Stimulated activated CD8-positive, alpha-beta memory T cell treated with anti-CD3 and anti-CD28 coated beads, Interleukin-7, amount 100 ng/mL, for 48 hours (primary cell): ENCODE results near the gene DOCK7.
"Not testable (repeated sequence)": the region's sequence is repeated elsewhere in the genome, so short reads cannot be mapped to it uniquely, and the experiment has no call there.

Experiments
- DNase-seq, 2 donors: peaks; one replicate each; pipeline ENCODE4 v3.0.0-alpha.2; 2020; ENCODE audit warnings: low read depth in 1 of 2; ENCODE audit errors: extremely low read depth in 1 of 2

Gene DOCK7

GRCh38 chr1:62698161-62698560, 10.0 kb upstream of the DOCK7 start:
- not testable (repeated sequence) for DNase-seq

GRCh38 chr1:62694479-62694878, 6.3 kb upstream of the DOCK7 start:
- not testable (repeated sequence) for DNase-seq

GRCh38 chr1:62693123-62693522, 4.9 kb upstream of the DOCK7 start:
- no peak for DNase-seq

GRCh38 chr1:62691062-62691844, 3.1 kb upstream of the DOCK7 start:
- no peak for DNase-seq

- DNase-seq: no peak
Measured at GRCh38 chr1:62689524-62689923, 1.3 kb upstream of the DOCK7 start.

- no peak for DNase-seq
Measured at GRCh38 chr1:62688687-62689085, 500 bp upstream of the DOCK7 start.

- DNase-seq: no peak
Measured at GRCh38 chr1:62687421-62687902, 724 bp downstream of the DOCK7 start.

- no peak for DNase-seq
Measured at GRCh38 chr1:62686822-62687221, 1.4 kb downstream of the DOCK7 start.

- DNase-seq: no peak
Measured at GRCh38 chr1:62685431-62685859, 2.7 kb downstream of the DOCK7 start.

GRCh38 chr1:62682531-62682930, 5.7 kb downstream of the DOCK7 start:
- no peak for DNase-seq

GRCh38 chr1:62680992-62681391, 7.2 kb downstream of the DOCK7 start:
- not testable (repeated sequence) for DNase-seq

GRCh38 chr1:62677822-62678221, 10.4 kb downstream of the DOCK7 start:
- not testable (repeated sequence) for DNase-seq

- DNase-seq: no peak
Measured at GRCh38 chr1:62676611-62677356, 11.4 kb downstream of the DOCK7 start.

GRCh38 chr1:62673629-62674028, 14.6 kb downstream of the DOCK7 start:
- DNase-seq: no peak

- DNase-seq: no peak
Measured at GRCh38 chr1:62672029-62672428, 16.2 kb downstream of the DOCK7 start.

- DNase-seq: no peak
Measured at GRCh38 chr1:62654744-62655143, 33.4 kb downstream of the DOCK7 start.

GRCh38 chr1:62652387-62652786, 35.8 kb downstream of the DOCK7 start:
- DNase-seq: no peak

- DNase-seq: no peak
Measured at GRCh38 chr1:62643283-62643682, 44.9 kb downstream of the DOCK7 start.

- DNase-seq: no peak
Measured at GRCh38 chr1:62637392-62638105, 50.6 kb downstream of the DOCK7 start.

- no peak for DNase-seq
Measured at GRCh38 chr1:62628506-62628905, 59.7 kb downstream of the DOCK7 start.

GRCh38 chr1:62625415-62625814, 62.8 kb downstream of the DOCK7 start:
- DNase-seq: no peak
